Activated CD8-positive, alpha-beta memory T cell treated with anti-CD3 and anti-CD28 coated beads, Interleukin-2, amount 50 U/mL, for 1 hour (primary cell): ENCODE results near the gene ZMYND10.

Experiments used
- DNase-seq: peaks from one replicate; pipeline ENCODE4 v3.0.0-alpha.2; 2020; ENCODE audit errors: extremely low read depth

ZMYND10 gene

GRCh38 chr3:50345586-50346234 lies at the start of gene ZMYND10:
TSS of gene ZMYND10 (minus strand) at chr3:50345732. CDS start at chr3:50345579, 153 bp downstream.
- no peak for DNase-seq

DNA sequence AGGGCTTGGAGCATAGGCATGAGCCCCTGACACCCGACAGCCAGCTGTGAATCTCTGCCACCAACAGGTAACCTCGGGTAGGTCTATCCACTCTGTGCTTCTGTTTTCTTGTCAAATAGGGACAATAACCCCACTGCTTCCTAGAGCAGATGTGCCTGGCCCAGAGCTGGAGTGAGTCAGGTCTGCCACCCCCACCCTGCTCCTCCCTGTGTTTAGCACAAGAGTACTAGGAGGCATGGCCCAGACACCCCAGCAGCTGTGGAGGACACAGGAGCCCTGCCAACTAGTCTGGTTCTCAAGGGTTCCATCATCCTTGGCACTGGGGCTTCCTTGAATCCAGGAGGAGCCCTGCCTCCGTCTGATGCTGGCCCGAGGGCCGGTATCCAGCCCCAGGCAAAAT lies 47.5 kb upstream of the ZMYND10 start:
- no peak for DNase-seq

GRCh38 chr3:50392101-50392715 lies 46.7 kb upstream of the ZMYND10 start:
- DNase-seq = no peak

- DNase-seq = no peak
These were observed 45.1 kb upstream of the ZMYND10 start for GRCh38 chr3:50390508-50391224.

DNA sequence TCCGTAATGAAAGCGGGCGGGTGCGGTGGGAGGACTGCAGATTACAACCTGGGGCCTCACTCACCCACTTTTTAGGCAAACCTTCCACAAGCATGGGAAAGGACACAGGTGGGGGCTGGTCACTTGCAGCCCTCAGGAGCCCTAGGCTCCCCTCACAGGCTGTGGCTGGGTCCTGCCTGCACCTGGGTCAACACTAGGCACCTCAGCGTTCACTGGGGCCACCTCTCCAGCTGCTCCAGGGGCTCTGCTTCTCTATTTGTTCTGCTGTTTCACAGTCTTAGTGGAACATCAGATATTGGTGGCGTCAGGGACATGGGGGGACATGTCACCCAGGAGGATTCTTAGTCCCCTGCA lies 43.9 kb upstream of the ZMYND10 start:
- DNase-seq = no peak

GRCh38 chr3:50388720-50389413 lies 43.3 kb upstream of the ZMYND10 start:
- no peak for DNase-seq

DNA sequence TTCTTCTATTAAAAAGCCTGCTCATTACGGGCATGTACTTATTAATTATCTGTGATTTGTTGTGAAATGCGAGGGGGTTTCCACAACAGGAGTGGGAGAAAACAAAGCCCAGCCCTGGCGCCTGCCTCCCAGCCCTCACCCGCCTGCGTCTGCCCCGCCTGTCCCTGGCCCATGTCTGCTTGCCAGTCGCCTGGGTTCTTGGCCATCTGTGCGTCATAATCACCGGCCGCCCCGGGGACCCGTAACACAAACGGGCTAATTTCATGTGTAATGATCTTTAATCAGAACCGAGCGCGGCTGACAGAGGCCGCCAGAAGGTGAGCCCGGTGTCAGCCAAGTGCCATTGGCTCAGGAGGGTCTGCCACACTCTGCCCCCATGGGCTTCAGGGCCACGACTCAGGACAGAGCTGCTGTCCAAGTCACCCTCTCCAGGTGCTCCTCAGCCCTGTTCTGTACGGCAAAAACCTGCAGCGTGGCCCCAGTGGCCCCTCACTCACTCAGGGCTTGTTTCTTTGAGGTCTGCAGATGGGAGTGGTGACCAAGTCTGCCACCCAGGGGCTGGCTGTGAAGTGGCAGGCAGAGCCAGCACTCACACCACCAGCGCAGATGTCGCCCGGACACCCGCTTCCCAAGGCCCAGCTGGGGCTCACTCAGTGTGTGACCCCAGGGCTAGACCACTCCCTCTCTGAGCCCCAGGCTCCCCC lies 42.6 kb upstream of the ZMYND10 start:
- no peak for DNase-seq

GRCh38 chr3:50385754-50386153 lies 40.2 kb upstream of the ZMYND10 start:
- DNase-seq = no peak

DNA sequence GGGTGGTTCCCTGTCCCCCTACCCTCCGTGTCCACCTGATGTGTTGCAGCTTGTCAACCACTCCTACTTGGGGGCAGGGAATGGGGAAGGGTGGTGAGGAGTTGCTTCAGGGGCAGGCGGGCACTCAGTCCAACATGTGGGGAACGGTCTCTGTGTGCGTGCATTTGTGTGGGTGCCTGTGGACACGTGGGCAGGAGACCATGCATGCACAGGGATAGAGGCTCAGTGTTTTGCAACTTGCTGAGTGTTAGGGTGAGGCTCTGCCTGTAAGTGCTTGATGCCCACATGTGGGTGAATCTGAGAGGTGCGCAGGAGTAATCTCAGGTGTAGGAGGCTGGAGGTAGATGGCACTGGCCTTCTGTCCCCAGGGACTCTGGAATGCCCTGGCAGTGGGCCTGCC lies 38.2 kb upstream of the ZMYND10 start:
- no peak for DNase-seq

- no peak for DNase-seq
These were observed 37.2 kb upstream of the ZMYND10 start for GRCh38 chr3:50382722-50383121.

DNA sequence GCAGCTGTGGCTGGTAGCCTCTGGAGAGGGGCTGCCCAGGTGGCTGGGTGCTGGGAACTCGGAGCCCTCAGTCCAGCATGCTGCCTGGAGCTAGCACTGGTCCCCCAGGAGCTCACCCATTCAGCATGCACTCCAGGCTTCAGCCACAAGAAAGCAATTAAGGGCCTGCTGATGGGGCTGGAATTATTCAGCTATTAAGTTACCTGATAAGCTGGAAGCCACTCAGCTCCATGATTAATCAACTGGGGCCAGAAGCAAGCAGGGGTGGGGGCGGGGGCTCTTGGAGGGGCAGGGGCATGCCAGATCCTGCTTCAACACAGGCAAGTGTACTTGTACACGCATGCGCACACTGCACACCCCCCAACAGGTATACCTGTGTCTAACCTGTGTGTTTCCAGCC lies 35.9 kb upstream of the ZMYND10 start:
- no peak for DNase-seq

- DNase-seq = no peak
These were observed 35.0 kb upstream of the ZMYND10 start for GRCh38 chr3:50380405-50381085.

DNA sequence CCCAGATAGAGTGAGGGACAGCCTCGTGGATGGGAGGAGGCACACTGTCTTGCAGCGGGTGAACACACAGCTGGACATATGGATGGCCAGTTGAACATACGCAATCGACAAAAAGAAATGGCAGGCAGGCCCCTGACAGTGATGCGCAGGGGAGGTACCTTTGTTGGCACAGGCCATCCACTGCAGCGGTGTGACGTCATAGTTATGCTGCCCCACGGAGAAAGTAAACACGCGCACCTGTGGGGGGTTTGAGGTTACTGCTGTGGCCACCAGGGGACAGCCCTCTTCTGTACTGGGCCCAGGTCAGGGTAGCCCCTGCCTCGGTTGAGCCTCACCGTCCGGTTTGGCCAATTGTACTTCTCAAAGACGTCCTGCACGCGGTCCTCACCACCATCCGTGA lies 33.2 kb upstream of the ZMYND10 start:
- DNase-seq = no peak

- DNase-seq = no peak
These were observed 32.5 kb upstream of the ZMYND10 start for GRCh38 chr3:50378024-50378423.

DNA sequence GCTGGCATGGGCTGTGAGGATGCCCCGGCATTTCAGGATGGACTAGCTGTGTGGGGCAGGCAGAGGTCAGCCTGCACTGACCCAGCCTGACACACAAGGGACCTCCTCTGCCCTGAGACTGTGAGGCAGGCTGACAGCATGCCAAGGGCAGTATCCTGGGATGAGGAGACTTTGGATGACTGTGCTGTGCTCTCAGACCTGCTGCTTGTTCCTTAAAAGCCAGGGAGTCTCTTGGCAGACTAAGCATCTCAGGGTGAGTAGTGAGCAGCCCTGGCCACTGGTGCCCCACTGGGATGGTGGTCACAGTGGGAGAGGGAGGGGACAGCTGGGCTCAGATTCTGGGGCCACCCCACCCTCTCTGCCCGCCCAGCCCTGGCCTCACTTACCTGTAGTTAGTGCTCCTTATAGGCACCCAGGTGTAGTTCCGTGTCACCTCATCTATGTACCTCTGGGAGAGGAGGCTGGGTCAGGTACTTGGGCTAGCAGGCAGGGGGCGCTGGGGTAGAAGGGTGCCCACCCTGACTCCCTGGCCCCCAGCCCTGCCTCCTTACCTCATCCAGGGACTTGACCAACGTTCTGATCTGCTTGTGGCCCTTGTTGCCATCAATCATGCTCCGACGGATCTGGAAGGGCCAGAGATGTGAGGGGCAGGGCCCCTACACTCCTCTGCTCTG lies 29.9 kb upstream of the ZMYND10 start:
- DNase-seq = no peak

- DNase-seq = no peak
These were observed 29.1 kb upstream of the ZMYND10 start for GRCh38 chr3:50374363-50375257.

DNA sequence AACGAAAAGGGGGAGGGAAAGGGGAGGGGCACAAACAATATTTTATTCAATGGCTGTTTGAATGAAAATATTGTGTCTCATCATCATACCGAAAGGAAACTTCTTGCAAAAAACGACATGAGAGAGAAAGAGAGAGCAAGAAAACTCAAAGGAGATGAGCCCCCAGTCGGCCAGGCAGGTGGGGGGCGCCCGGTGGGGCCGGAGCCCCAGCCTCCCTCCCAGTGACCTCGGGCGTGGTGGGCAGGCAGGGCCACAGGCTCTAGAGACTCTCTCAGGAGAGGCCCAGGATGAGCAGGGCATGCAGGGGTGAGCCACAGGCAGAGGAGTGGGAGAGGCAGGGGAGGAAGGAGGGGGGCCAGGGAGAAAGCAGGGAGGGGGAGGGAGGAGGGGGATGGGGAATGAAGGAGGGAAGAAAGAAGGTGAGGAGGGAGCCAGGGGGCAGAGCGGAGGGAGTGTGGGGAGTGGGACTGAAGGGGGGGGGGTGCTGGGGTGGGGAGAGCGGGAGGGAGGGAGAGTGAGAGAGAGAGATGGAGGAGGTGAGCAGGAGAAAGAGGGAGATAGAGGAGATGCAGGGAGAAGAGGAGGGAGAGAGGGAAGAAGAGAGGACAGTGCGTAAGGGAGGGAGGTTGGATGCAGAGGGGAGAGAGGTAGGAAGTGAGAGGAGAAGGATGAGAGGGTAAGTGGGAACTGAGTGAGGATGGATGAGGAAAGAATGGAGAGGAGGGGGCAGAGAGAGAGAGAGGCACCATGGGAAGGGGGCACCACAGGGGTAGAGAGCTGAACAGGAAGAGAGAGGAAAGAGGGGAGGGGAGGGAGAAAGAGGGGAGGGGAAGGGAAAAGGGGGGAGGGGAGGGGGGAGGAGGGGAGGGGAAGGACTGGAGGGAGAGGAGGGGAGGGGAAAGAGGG lies 27.9 kb upstream of the ZMYND10 start:
- no peak for DNase-seq

DNA sequence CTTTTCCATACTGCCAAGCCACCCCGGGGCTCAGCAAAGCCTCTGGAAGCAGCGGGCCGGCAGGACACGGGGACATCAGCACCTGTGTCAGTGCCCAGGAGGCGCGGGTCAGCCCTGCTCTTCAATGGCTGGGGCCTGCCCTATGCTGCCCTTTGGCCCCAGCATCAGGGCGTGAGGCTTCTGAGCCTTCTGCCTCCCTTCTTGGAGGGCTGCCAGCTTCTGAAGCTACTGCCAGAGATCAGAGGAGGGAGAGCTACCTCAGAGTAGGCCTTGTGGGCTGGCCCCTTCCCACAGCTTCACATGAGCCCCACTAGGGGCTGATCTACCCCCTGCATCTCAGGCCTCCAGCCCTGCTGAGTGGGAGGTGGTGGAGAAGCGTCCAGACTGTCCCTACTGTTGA lies 26.8 kb upstream of the ZMYND10 start:
- no peak for DNase-seq
